HepG2 (cell line): ENCODE data around the gene CTDSP1. TPM values are rescaled to one million over a fixed set of nuclear protein-coding genes. Genes with fewer than 3 reads are reported as not detected.

ENCODE experiments used
- ADNP ChIP-seq: sonication (generic); formaldehyde crosslinking; IDR thresholded peaks from 2 replicates; pipeline ENCODE4 v1.4.0; 2020; ENCODE audit warnings: missing genetic modification reagents
- AKAP8 ChIP-seq: sonication (generic); formaldehyde crosslinking; IDR thresholded peaks from 2 replicates; pipeline ENCODE4 v1.5.1; 2020; ENCODE audit warnings: mild to moderate bottlenecking, missing genetic modification reagents
- ATF5 ChIP-seq: sonication (generic); formaldehyde crosslinking; IDR thresholded peaks from 2 replicates; pipeline ENCODE4 v1.4.0; 2020; ENCODE audit warnings: mild to moderate bottlenecking, low read depth, missing genetic modification reagents
- ATRX ChIP-seq: sonication (generic); formaldehyde crosslinking; IDR thresholded peaks from 2 replicates; pipeline ENCODE4 v1.4.0; 2020; ENCODE audit warnings: missing genetic modification reagents, borderline replicate concordance
- CREB3 ChIP-seq: sonication (generic); formaldehyde crosslinking; IDR thresholded peaks from 2 replicates; pipeline ENCODE4 v1.5.0; 2020; ENCODE audit warnings: missing genetic modification reagents
- CREM ChIP-seq, 2 experiments: sonication (generic) in 1 of 2; formaldehyde crosslinking in 1 of 2; IDR thresholded peaks; 2 replicates each; pipeline versions ENCODE4 v1.4.0 to v1.6.1; 2016 to 2020; ENCODE audit warnings: antibody characterized with exemption in 1 of 2, mild to moderate bottlenecking in 1 of 2, missing genetic modification reagents in 1 of 2
- E2F2 ChIP-seq: sonication (generic); formaldehyde crosslinking; IDR thresholded peaks from 2 replicates; pipeline ENCODE4 v1.4.0; 2020; ENCODE audit warnings: missing genetic modification reagents, borderline replicate concordance
- FOXJ3 ChIP-seq: sonication (generic); formaldehyde crosslinking; IDR thresholded peaks from 2 replicates; pipeline ENCODE4 v1.4.0; 2020; ENCODE audit warnings: missing genetic modification reagents, mild to moderate bottlenecking, borderline replicate concordance
- GMEB1 ChIP-seq: sonication (generic); formaldehyde crosslinking; IDR thresholded peaks from 2 replicates; pipeline ENCODE4 v1.5.1; 2020; ENCODE audit warnings: missing genetic modification reagents, mild to moderate bottlenecking, borderline replicate concordance
- HMGA1 ChIP-seq: sonication (generic); formaldehyde crosslinking; conservative IDR thresholded peaks from 2 replicates; pipeline ENCODE4 v1.4.0; 2020; ENCODE audit warnings: missing genetic modification reagents
- ONECUT2 ChIP-seq: sonication (generic); formaldehyde crosslinking; IDR thresholded peaks from 2 replicates; pipeline ENCODE4 v1.4.0; 2020; ENCODE audit warnings: missing genetic modification reagents
- SAFB2 ChIP-seq: sonication (generic); formaldehyde crosslinking; IDR thresholded peaks from 2 replicates; pipeline ENCODE4 v1.5.1; 2020; ENCODE audit warnings: missing genetic modification reagents, low read depth, mild to moderate bottlenecking, borderline replicate concordance
- STAT5B ChIP-seq: sonication (generic); formaldehyde crosslinking; IDR thresholded peaks from 2 replicates; pipeline ENCODE4 v1.4.0; 2020; ENCODE audit warnings: missing genetic modification reagents
- TEAD3 ChIP-seq: optimal IDR thresholded peaks from 2 replicates; pipeline ENCODE3; 2016; ENCODE audit warnings: borderline replicate concordance
- ZBTB14 ChIP-seq: sonication (generic); formaldehyde crosslinking; IDR thresholded peaks from 2 replicates; pipeline ENCODE4 v1.4.0; 2020; ENCODE audit warnings: missing genetic modification reagents
- ZFP37 ChIP-seq: sonication (generic); formaldehyde crosslinking; IDR thresholded peaks from 2 replicates; pipeline ENCODE4 v1.4.0; 2020; ENCODE audit warnings: missing genetic modification reagents, borderline replicate concordance
- ZNF138 ChIP-seq: sonication (generic); formaldehyde crosslinking; IDR thresholded peaks from 2 replicates; pipeline ENCODE4 v1.5.0; 2020; ENCODE audit warnings: mild to moderate bottlenecking, low read depth, missing genetic modification reagents
- ZNF501 ChIP-seq: sonication (generic); formaldehyde crosslinking; IDR thresholded peaks from 2 replicates; pipeline ENCODE4 v1.5.1; 2020; ENCODE audit warnings: mild to moderate bottlenecking, moderate library complexity, missing genetic modification reagents
- ZNF512 ChIP-seq: sonication (generic); formaldehyde crosslinking; IDR thresholded peaks from 2 replicates; pipeline ENCODE4 v1.4.0; 2020; ENCODE audit warnings: mild to moderate bottlenecking, missing genetic modification reagents
- ZNF75D ChIP-seq: sonication (generic); formaldehyde crosslinking; IDR thresholded peaks from 2 replicates; pipeline ENCODE4 v1.8.1; 2023; ENCODE audit warnings: missing genetic modification reagents, mild to moderate bottlenecking, borderline replicate concordance
- ZSCAN22 ChIP-seq: sonication (generic); formaldehyde crosslinking; IDR thresholded peaks from 2 replicates; pipeline ENCODE4 v1.4.0; 2020; ENCODE audit warnings: mild to moderate bottlenecking, missing genetic modification reagents
- polyA plus RNA-seq, 8 experiments: library from polyadenylated mRNA; depleted of rRNA in 3 of 8; stranded (reverse) in 7 of 8; unstranded in 1 of 8; fragments of >200 nt; fragmentation: Illumina TruSeq in 4 of 8; extraction: Trizol in 4 of 8; gene quantifications; 2 replicates each; pipeline versions ENCODE4 v1.2.1 to v1.2.3, GENCODE V29; 2011 to 2016; ENCODE audit warnings: low read depth in 4 of 8, missing spikeins in 1 of 8, mixed read lengths in 1 of 8; ENCODE audit not compliant: insufficient read depth in 1 of 8
- total RNA-seq, 5 experiments: library from RNA; depleted of rRNA; stranded (reverse); fragments of >200 nt; fragmentation: Illumina TruSeq; extraction: Trizol; gene quantifications; 2 replicates each; pipeline ENCODE4 v1.2.3, GENCODE V29; 2016; ENCODE audit warnings: low read depth in 1 of 5

CTDSP1 gene
- total and polyA plus RNA-seq, 2 of the 13 experiments (the other 11 are each of a cell fraction or from before 2014, with no cell fraction given): 91.0 to 268 TPM

- TF ChIP-seq ZBTB14 (CRISPR knock-in tag) (no peak), STAT5B (CRISPR knock-in tag) (peak; percentile 45; the same call in 1 of the 2 replicates), SAFB2 (no peak; the same call in 1 of the 2 replicates), ZSCAN22 (CRISPR knock-in tag) (no peak), ATF5 (CRISPR knock-in tag) (no peak), CREB3 (CRISPR knock-in tag) (no peak), ZNF512 (CRISPR knock-in tag) (no peak), HMGA1 (no peak), E2F2 (no peak), ZFP37 (CRISPR knock-in tag) (peak; percentile 83), FOXJ3 (CRISPR knock-in tag) (no peak), AKAP8 (CRISPR knock-in tag) (0 out of 2 replicates have a peak, but pooled peaks have one; percentile 22), ONECUT2 (CRISPR knock-in tag) (no peak), CREM (IDR thresholded peaks at IDR 0.05) (peak; percentile 64; the same call in 1 of the 2 replicates), CREM (CRISPR knock-in tag; IDR thresholded peaks at IDR 0.05) (no peak), ADNP (CRISPR knock-in tag) (no peak), GMEB1 (CRISPR knock-in tag) (peak; percentile 48; the same call in 1 of the 2 replicates), ZNF75D (CRISPR knock-in tag) (no peak), ATRX (no peak; the same call in 1 of the 2 replicates), ZNF138 (CRISPR knock-in tag) (peak; percentile 54), ZNF501 (CRISPR knock-in tag) (peak; percentile 37; the same call in 1 of the 2 replicates), TEAD3 (peak; percentile 54)
Observed at GRCh38 chr2:218418717-218419458, 19.2 kb downstream of the CTDSP1 start, which contains the start of gene VIL1 (continued).
